ENCODE data around the gene UBE2F. TPM values are rescaled to one million over a fixed set of nuclear protein-coding genes. Genes with fewer than 3 reads are reported as not detected.

Gene UBE2F
- total RNA-seq, 2 experiments from 2014 or later: 71.4 to 80.5 TPM

GRCh38 chr2:238069021-238069709 lies 102.4 kb downstream of the UBE2F start:
- peaks cover 23% of the 10 kb centered on the region for H3K9me3 Mint-ChIP-seq

GRCh38 chr2:238069877-238070276 lies 103.1 kb downstream of the UBE2F start:
- ChIA-PET POLR2A (no interaction called here), CTCF (no interaction called here)
- Mint-ChIP-seq H3K27ac (no peak overlapping the region), H3K27me3 (no peaks in the 10 kb centered on the region), H3K4me3 (no peak overlapping the region), H3K9me3 (peaks cover 23% of the 10 kb centered on the region), H3K36me3 (ENCODE audit: low read depth) (peaks cover 77% of the 10 kb centered on the region), H3K4me1 (peaks cover 43% of the 10 kb centered on the region)
- DNase-seq: no peak

More at GRCh38 chr2:238069021-238069709, 102.4 kb downstream of the UBE2F start:
- Mint-ChIP-seq H3K36me3 (ENCODE audit: low read depth) (peaks cover 78% of the 10 kb centered on the region), H3K4me3 (peak overlapping the region; percentile 54), H3K27ac (peak overlapping the region; percentile 86), H3K27me3 (no peaks in the 10 kb centered on the region), H3K4me1 (peaks cover 48% of the 10 kb centered on the region)
- no peak for DNase-seq
- ChIA-PET CTCF (no interaction called here), POLR2A (interaction anchor here (0.6 kb wide), 1 partner anchor 218 kb away, joined by 3 read pairs; no protein-coding TSS in a partner anchor)

GRCh38 chr2:238075397-238075796 lies 108.6 kb downstream of the UBE2F start:
- H3K9me3 Mint-ChIP-seq: peaks cover 14% of the 10 kb centered on the region
- peaks cover 7% of the 10 kb centered on the region for H3K4me1 Mint-ChIP-seq
- CTCF ChIA-PET: interaction anchor here (0.7 kb wide), 1 partner anchor 20 kb away, joined by 3 read pairs; no protein-coding TSS in a partner anchor
- POLR2A ChIA-PET: no interaction called here
- DNase-seq: no peak
- H3K36me3 Mint-ChIP-seq (ENCODE audit: low read depth): peaks cover 54% of the 10 kb centered on the region
- H3K27me3 Mint-ChIP-seq: no peaks in the 10 kb centered on the region
- no peak overlapping the region for H3K4me3 Mint-ChIP-seq
- H3K27ac Mint-ChIP-seq: no peak overlapping the region

- H3K9me3 Mint-ChIP-seq: peaks cover 10% of the 10 kb centered on the region
- peaks cover 59% of the 10 kb centered on the region for H3K36me3 Mint-ChIP-seq (ENCODE audit: low read depth)
- ChIA-PET POLR2A (no interaction called here), CTCF (interaction anchor here (0.6 kb wide), 1 partner anchor 14 kb away, joined by 4 read pairs; no protein-coding TSS in a partner anchor)
- no peaks in the 10 kb centered on the region for H3K27me3 Mint-ChIP-seq
- H3K4me1 Mint-ChIP-seq: peaks cover 4% of the 10 kb centered on the region
- H3K4me3 Mint-ChIP-seq: no peak overlapping the region
- no peak for DNase-seq
- H3K27ac Mint-ChIP-seq: no peak overlapping the region
Observed at GRCh38 chr2:238077292-238077691, 110.5 kb downstream of the UBE2F start.

- Mint-ChIP-seq H3K4me1 (peaks cover 5% of the 10 kb centered on the region), H3K27me3 (no peaks in the 10 kb centered on the region), H3K4me3 (no peak overlapping the region), H3K36me3 (ENCODE audit: low read depth) (peaks cover 56% of the 10 kb centered on the region), H3K27ac (no peak overlapping the region), H3K9me3 (no peaks in the 10 kb centered on the region)
- CTCF ChIA-PET: no interaction called here
- POLR2A ChIA-PET: no interaction called here
- no peak for DNase-seq
Observed at GRCh38 chr2:238079874-238080327, 113.1 kb downstream of the UBE2F start.

- H3K27me3 Mint-ChIP-seq: no peaks in the 10 kb centered on the region
- H3K4me1 Mint-ChIP-seq: peaks cover 5% of the 10 kb centered on the region
- no peak overlapping the region for H3K4me3 Mint-ChIP-seq
- ChIA-PET CTCF (interaction anchor here (0.5 kb wide), 1 partner anchor 182 kb away, joined by 4 read pairs; no protein-coding TSS in a partner anchor), POLR2A (no interaction called here)
- DNase-seq: no peak
- peaks cover 53% of the 10 kb centered on the region for H3K36me3 Mint-ChIP-seq (ENCODE audit: low read depth)
- no peak overlapping the region for H3K27ac Mint-ChIP-seq
- no peaks in the 10 kb centered on the region for H3K9me3 Mint-ChIP-seq
Observed at GRCh38 chr2:238080518-238080917, 113.7 kb downstream of the UBE2F start.

- POLR2A ChIA-PET: no interaction called here
- H3K9me3 Mint-ChIP-seq: no peaks in the 10 kb centered on the region
- peaks cover 56% of the 10 kb centered on the region for H3K36me3 Mint-ChIP-seq (ENCODE audit: low read depth)
- H3K4me1 Mint-ChIP-seq: peaks cover 5% of the 10 kb centered on the region
- no peak for DNase-seq
- no peaks in the 10 kb centered on the region for H3K27me3 Mint-ChIP-seq
- CTCF ChIA-PET: interaction anchor here (0.5 kb wide), 1 partner anchor 183 kb away, joined by 4 read pairs; no protein-coding TSS in a partner anchor
- no peak overlapping the region for H3K27ac Mint-ChIP-seq
- no peak overlapping the region for H3K4me3 Mint-ChIP-seq
Observed at GRCh38 chr2:238081150-238081549, 114.3 kb downstream of the UBE2F start.

- H3K36me3 Mint-ChIP-seq (ENCODE audit: low read depth): peaks cover 54% of the 10 kb centered on the region
- no peak overlapping the region for H3K4me3 Mint-ChIP-seq
- ChIA-PET CTCF (no interaction called here), POLR2A (no interaction called here)
- peaks cover 5% of the 10 kb centered on the region for H3K4me1 Mint-ChIP-seq
- no peak overlapping the region for H3K27ac Mint-ChIP-seq
- no peak for DNase-seq
- H3K9me3 Mint-ChIP-seq: no peaks in the 10 kb centered on the region
- H3K27me3 Mint-ChIP-seq: no peaks in the 10 kb centered on the region
Observed at GRCh38 chr2:238081561-238081960, 114.7 kb downstream of the UBE2F start.

- no peak overlapping the region for H3K27ac Mint-ChIP-seq
- H3K4me1 Mint-ChIP-seq: peaks cover 10% of the 10 kb centered on the region
- no peak for DNase-seq
- H3K9me3 Mint-ChIP-seq: no peaks in the 10 kb centered on the region
- peaks cover 51% of the 10 kb centered on the region for H3K36me3 Mint-ChIP-seq (ENCODE audit: low read depth)
- no peaks in the 10 kb centered on the region for H3K27me3 Mint-ChIP-seq
- H3K4me3 Mint-ChIP-seq: no peak overlapping the region
- CTCF ChIA-PET: interaction anchor here (0.7 kb wide), 1 partner anchor 26 kb away, joined by 3 read pairs; no protein-coding TSS in a partner anchor
- POLR2A ChIA-PET: no interaction called here
Observed at GRCh38 chr2:238082151-238082550, 115.3 kb downstream of the UBE2F start.

GRCh38 chr2:238082827-238083226 lies 116.0 kb downstream of the UBE2F start:
- Mint-ChIP-seq H3K36me3 (ENCODE audit: low read depth) (peaks cover 51% of the 10 kb centered on the region), H3K4me3 (no peak overlapping the region), H3K27me3 (no peaks in the 10 kb centered on the region), H3K4me1 (peaks cover 13% of the 10 kb centered on the region), H3K9me3 (no peaks in the 10 kb centered on the region), H3K27ac (no peak overlapping the region)
- CTCF ChIA-PET: interaction anchor here (0.7 to 1.5 kb wide), 2 partner anchors 15 to 26 kb away, joined by 3 to 4 read pairs; no protein-coding TSS in a partner anchor
- POLR2A ChIA-PET: no interaction called here
- DNase-seq: no peak

- POLR2A ChIA-PET: no interaction called here
- Mint-ChIP-seq H3K4me3 (no peak overlapping the region), H3K4me1 (peaks cover 13% of the 10 kb centered on the region), H3K36me3 (ENCODE audit: low read depth) (peaks cover 48% of the 10 kb centered on the region), H3K27ac (no peak overlapping the region), H3K9me3 (no peaks in the 10 kb centered on the region), H3K27me3 (no peaks in the 10 kb centered on the region)
- CTCF ChIA-PET: interaction anchor here (1.5 kb wide), 1 partner anchor 16 kb away, joined by 4 read pairs; no protein-coding TSS in a partner anchor
- no peak for DNase-seq
Observed at GRCh38 chr2:238083919-238084318, 117.1 kb downstream of the UBE2F start.

GRCh38 chr2:238084761-238085160 lies 117.9 kb downstream of the UBE2F start:
- CTCF ChIA-PET: interaction anchor here (0.9 kb wide), 1 partner anchor 189 kb away, joined by 3 read pairs; no protein-coding TSS in a partner anchor
- Mint-ChIP-seq H3K27ac (peak overlapping the region; percentile 0), H3K36me3 (ENCODE audit: low read depth) (peaks cover 48% of the 10 kb centered on the region), H3K4me1 (peaks cover 13% of the 10 kb centered on the region), H3K9me3 (no peaks in the 10 kb centered on the region), H3K27me3 (no peaks in the 10 kb centered on the region), H3K4me3 (no peak overlapping the region)
- POLR2A ChIA-PET: no interaction called here
- no peak for DNase-seq

- CTCF ChIA-PET: interaction anchor here (0.6 to 1.6 kb wide), 2 partner anchors 59 to 228 kb away, joined by 4 read pairs; no protein-coding TSS in a partner anchor
- Mint-ChIP-seq H3K27ac (no peak overlapping the region), H3K36me3 (ENCODE audit: low read depth) (peaks cover 44% of the 10 kb centered on the region)
Observed at GRCh38 chr2:238085899-238086298, 119.1 kb downstream of the UBE2F start.

More at GRCh38 chr2:238085899-238086298, 119.1 kb downstream of the UBE2F start:
- POLR2A ChIA-PET: no interaction called here
- H3K4me1 Mint-ChIP-seq: peaks cover 13% of the 10 kb centered on the region
- no peaks in the 10 kb centered on the region for H3K27me3 Mint-ChIP-seq
- no peaks in the 10 kb centered on the region for H3K9me3 Mint-ChIP-seq
- no peak for DNase-seq
- no peak overlapping the region for H3K4me3 Mint-ChIP-seq
